ENCODE results near the gene ALPG. TPM values are rescaled to one million over a fixed set of nuclear protein-coding genes. Genes with fewer than 3 reads are reported as not detected.
A peak's percentile ranks its signal among the peaks of the same experiment; 100 is the strongest.

The ALPG gene
- total RNA-seq, 1 experiment from 2014 or later: 0.10 TPM

DNA sequence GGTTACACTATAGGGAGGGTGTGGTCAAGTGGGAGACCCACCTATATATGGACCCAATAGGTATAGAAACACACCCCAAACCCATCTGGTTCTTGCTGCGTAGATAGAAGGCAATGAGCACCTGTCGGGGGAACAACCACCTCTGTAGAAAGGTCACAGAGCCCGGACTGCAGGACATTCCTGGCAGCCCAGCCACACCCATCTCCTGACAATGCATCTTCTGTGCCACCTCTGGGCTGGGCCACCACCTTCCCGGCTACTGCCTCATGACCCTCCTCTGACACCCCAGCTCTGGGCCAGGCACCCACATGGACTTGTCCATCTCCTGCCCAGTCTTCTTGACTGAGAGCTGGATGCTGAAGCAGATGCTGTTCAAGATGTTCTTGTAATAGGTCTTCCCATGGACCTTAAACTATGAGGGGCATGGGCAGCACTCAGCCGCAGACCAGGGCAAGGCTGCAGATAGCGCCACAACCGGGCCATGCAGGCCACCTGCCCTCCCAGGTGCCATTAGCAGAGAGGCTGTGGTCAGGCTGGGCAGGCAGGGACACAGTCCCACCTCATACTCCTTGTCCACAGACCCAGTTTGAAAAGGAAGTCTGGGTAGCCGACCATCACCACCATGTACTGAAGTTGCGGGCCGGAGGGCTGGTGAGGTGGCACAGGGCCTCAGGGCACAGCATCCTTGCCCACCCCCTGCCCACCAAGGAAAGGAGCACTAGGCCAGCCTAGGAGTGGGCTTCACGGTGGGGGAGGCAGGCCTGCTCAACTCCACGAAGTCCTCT, 9.3 kb downstream of the ALPG start:
- TF ChIP-seq ZNF274 (IDR thresholded peaks at IDR 0.05; ENCODE audit: low read depth, low read length) (no peak), TCF7L2 (IDR thresholded peaks at IDR 0.05; ENCODE audit: borderline replicate concordance, extremely low read depth, insufficient read depth, insufficient read length) (no peak), SP1 (IDR thresholded peaks at IDR 0.05; ENCODE audit: low read depth) (no peak), FOSL1 (IDR thresholded peaks at IDR 0.05; ENCODE audit: low read depth) (no peak), EZH2phosphoT487 (IDR thresholded peaks at IDR 0.05; ENCODE audit: borderline replicate concordance) (no peak), EGR1 (IDR thresholded peaks at IDR 0.05; ENCODE audit: low read depth) (no peak), CBX3 (IDR thresholded peaks at IDR 0.05; ENCODE audit: low read depth) (no peak), ZFX (IDR thresholded peaks at IDR 0.05) (no peak), JUND (IDR thresholded peaks at IDR 0.05) (no peak), POLR2A (IDR thresholded peaks at IDR 0.05; ENCODE audit: borderline replicate concordance, extremely low read depth, insufficient read depth, insufficient read length) (no peak), SRF (IDR thresholded peaks at IDR 0.05; ENCODE audit: low read depth) (no peak), POLR2AphosphoS5 (IDR thresholded peaks at IDR 0.05; ENCODE audit: low read depth, low read length) (no peak), ELF1 (IDR thresholded peaks at IDR 0.05; ENCODE audit: borderline replicate concordance, low read depth) (no peak), CEBPB (IDR thresholded peaks at IDR 0.05; ENCODE audit: low read depth) (no peak), YY1 (IDR thresholded peaks at IDR 0.05; ENCODE audit: extremely low read depth, insufficient replicate concordance, low read depth, low read length) (no peak)
- H3K27me3 ChIP-seq (ENCODE audit: insufficient read depth, low read length): no peaks in the 10 kb centered on the region
- POLR2A ChIA-PET: no interaction called here
- H3K79me2 ChIP-seq (ENCODE audit: insufficient read depth, low read length): no peaks in the 10 kb centered on the region
- H3K9me3 ChIP-seq (ENCODE audit: control insufficient read depth in 1 of 2, insufficient read depth in 1 of 2, low read depth in 1 of 2, low read length in 2 of 2): no peaks in the 10 kb centered on the region
- H3K9me2 ChIP-seq (ENCODE audit: insufficient read depth): no peaks in the 10 kb centered on the region
- DNase-seq (ENCODE audit: low read depth, low spot score): no peak
- CTCF ChIA-PET: no interaction called here
- no peaks in the 10 kb centered on the region for H4K20me1 ChIP-seq (ENCODE audit: insufficient read depth)
- no TSS peak for BruUV-seq (replicated peaks)
- ATAC-seq: peak; percentile 48
- RAD21 ChIA-PET (ENCODE audit: low non-redundant PET in 1 of 2, low total read pairs in 2 of 2, uncharacterized antibody in 2 of 2, unreplicated experiment in 2 of 2): no interaction called here
- peak overlapping the region; percentile 10; the same call in 1 of the 2 replicates for H3K4me2 ChIP-seq (ENCODE audit: low read length)
- no peak overlapping the region for H3K9ac ChIP-seq (ENCODE audit: low read length)
- H3K4me1 ChIP-seq (ENCODE audit: control insufficient read depth in 1 of 2, insufficient read depth in 2 of 2, low read length in 2 of 2): peaks cover 5 to 20% of the 10 kb centered on the region in 2 experiments; a peak in 3 of 4 replicates
- H3K4me3 ChIP-seq (replicated peaks in 1 of 2; ENCODE audit: low read depth in 1 of 2, low read length in 2 of 2): no peak overlapping the region
- no peaks in the 10 kb centered on the region for H3K36me3 ChIP-seq (ENCODE audit: control insufficient read depth in 1 of 2, insufficient read depth in 2 of 2, low read length in 2 of 2)
- intact Hi-C loops (cut with micrococcal nuclease): no loop called here
- H3K27ac ChIP-seq (ENCODE audit: low read depth, low read length): no peak overlapping the region
- no peak overlapping the region for H2AFZ ChIP-seq (ENCODE audit: low read depth, low read length, poor library complexity, severe bottlenecking)

Data from HCT116 (cell line).